Endothelial cell of umbilical vein (primary cell): ENCODE measurements around the gene FYN. TPM values are rescaled to one million over a fixed set of nuclear protein-coding genes. Genes with fewer than 3 reads are reported as not detected.

Experiments
- BruUV-seq: library from RNA; stranded (reverse); fragments of 400-500 nt; replicated peaks from 2 replicates; lab custom pipeline; 2021; lab: Mats Ljungman, UMichigan
- CTCF ChIA-PET: fragments of 300-600, 350-600 bp; sonication (Branson Sonifier 250); formaldehyde crosslinking; loops from one replicate; lab custom pipeline; 2021; ENCODE audit warnings: antibody characterized with exemption, inconsistent platforms; lab: Charles Lee
- POLR2A ChIA-PET: fragments of 300-600, 350-600 bp; sonication (Branson Sonifier 250); formaldehyde crosslinking; loops from one replicate; lab custom pipeline; 2021; ENCODE audit warnings: antibody characterized with exemption, inconsistent platforms; lab: Charles Lee
- DNase-seq: peaks from one replicate; pipeline ENCODE4 v3.0.0-alpha.2; 2011; ENCODE audit warnings: low read depth, low spot score
- FAIRE-seq: peaks from 2 replicates; lab custom pipeline; 2011; peaks lifted over from hg19 to GRCh38; lab: Jason Lieb, UNC
- H2AFZ ChIP-seq: 2 replicates; pipeline ENCODE4 v1.6.0; 2012; ENCODE audit warnings: low read depth, low read length, control low read depth, inconsistent platforms
- H3K27ac ChIP-seq: 2 replicates; pipeline ENCODE4 v1.5.1; 2011; ENCODE audit warnings: low read depth, mild to moderate bottlenecking, control low read depth, low read length, moderate library complexity; ENCODE audit not compliant: insufficient read depth
- H3K27me3 ChIP-seq, 2 experiments: 2 replicates each; pipeline versions ENCODE4 v1.6.0 to v1.6.1; 2011; ENCODE audit warnings: low read length in 2 of 2, mixed read lengths in 1 of 2; ENCODE audit not compliant: control insufficient read depth in 2 of 2, insufficient read depth in 2 of 2
- H3K36me3 ChIP-seq, 2 experiments: 2 replicates in 1 of 2; 3 replicates in 1 of 2; pipeline ENCODE4 v1.5.1; 2011; ENCODE audit warnings: low read length in 2 of 2, mild to moderate bottlenecking in 1 of 2, moderate library complexity in 1 of 2; ENCODE audit not compliant: control insufficient read depth in 2 of 2, insufficient read depth in 2 of 2; ENCODE audit errors: extremely low read depth in 1 of 2
- H3K4me1 ChIP-seq: 3 replicates; pipeline ENCODE4 v1.5.1; 2011; ENCODE audit warnings: mild to moderate bottlenecking, low read length; ENCODE audit not compliant: control insufficient read depth, insufficient read depth; ENCODE audit errors: extremely low read depth
- H3K4me2 ChIP-seq: 2 replicates; pipeline ENCODE4 v1.6.1; 2011; ENCODE audit warnings: low read length, control low read depth, mixed read lengths; ENCODE audit not compliant: insufficient read depth
- H3K4me3 ChIP-seq, 3 experiments: fragments of 200-600 bp in 1 of 3; sonication (generic), shearing (Covaris generic) in 1 of 3; replicated peaks in 1 of 3; 2 replicates each; pipeline ENCODE4 v1.5.1; 2011 to 2016; ENCODE audit warnings: control low read depth in 3 of 3, low read length in 3 of 3, mild to moderate bottlenecking in 2 of 3, inconsistent platforms in 1 of 3, low read depth in 1 of 3, moderate library complexity in 1 of 3; ENCODE audit not compliant: insufficient read depth in 1 of 3
- H3K79me2 ChIP-seq: 2 replicates; pipeline ENCODE4 v1.6.0; 2012; ENCODE audit warnings: low read length, inconsistent platforms; ENCODE audit not compliant: control insufficient read depth, insufficient read depth
- H3K9ac ChIP-seq: replicated peaks from 2 replicates; pipeline ENCODE3; 2011; ENCODE audit warnings: low read length, control low read depth; ENCODE audit not compliant: insufficient read depth; ENCODE audit errors: extremely low read depth
- H3K9me1 ChIP-seq: replicated peaks from 3 replicates; pipeline ENCODE4 v1.6.0; 2011; ENCODE audit warnings: mild to moderate bottlenecking, low read length; ENCODE audit not compliant: control insufficient read depth, insufficient read depth; ENCODE audit errors: extremely low read depth
- H3K9me3 ChIP-seq: replicated peaks from 2 replicates; pipeline ENCODE4 v1.5.1; 2012; ENCODE audit warnings: low read length, inconsistent platforms; ENCODE audit not compliant: control insufficient read depth, insufficient read depth
- H4K20me1 ChIP-seq: replicated peaks from 2 replicates; pipeline ENCODE3; 2011; ENCODE audit warnings: mild to moderate bottlenecking, low read length; ENCODE audit not compliant: control insufficient read depth, insufficient read depth; ENCODE audit errors: extremely low read depth
- EZH2 ChIP-seq: IDR thresholded peaks from 2 replicates; pipeline ENCODE4 v1.6.1; 2012; ENCODE audit warnings: borderline replicate concordance, low read depth, mild to moderate bottlenecking, moderate library complexity, low read length, inconsistent platforms; ENCODE audit not compliant: severe bottlenecking
- FOS ChIP-seq: IDR thresholded peaks from 2 replicates; pipeline ENCODE4 v1.6.1; 2011; ENCODE audit warnings: mild to moderate bottlenecking, low read length, moderate library complexity, borderline replicate concordance; ENCODE audit not compliant: insufficient read depth
- GATA2 ChIP-seq: IDR thresholded peaks from 2 replicates; pipeline ENCODE4 v1.7.0; 2011; ENCODE audit warnings: low read depth, mild to moderate bottlenecking, moderate library complexity, mixed read lengths, low read length; ENCODE audit not compliant: insufficient read length, insufficient read depth
- JUN ChIP-seq: IDR thresholded peaks from 2 replicates; pipeline ENCODE4 v1.6.1; 2011; ENCODE audit warnings: borderline replicate concordance, low read depth; ENCODE audit not compliant: insufficient read length, insufficient read depth
- MAX ChIP-seq: IDR thresholded peaks from 2 replicates; pipeline ENCODE4 v1.6.1; 2011; ENCODE audit not compliant: insufficient read depth, insufficient read length
- MYC ChIP-seq: IDR thresholded peaks from one replicate; pipeline ENCODE4 v1.6.1; 2011; ENCODE audit warnings: mild to moderate bottlenecking, low read depth, low read length
- POLR2A ChIP-seq: IDR thresholded peaks from 2 replicates; pipeline ENCODE4 v1.6.1; 2012; ENCODE audit warnings: low read depth, mild to moderate bottlenecking, control low read depth, low read length
- POLR2AphosphoS5 ChIP-seq: IDR thresholded peaks from 2 replicates; pipeline ENCODE4 v1.6.1; 2012; ENCODE audit warnings: low read depth, mild to moderate bottlenecking, control low read depth, low read length, moderate library complexity; ENCODE audit not compliant: insufficient read depth
- dilution Hi-C: fragments of 300-500 bp; cut with MboI; formaldehyde crosslinking; loops from one replicate; pipeline ENCODE4 v1.15.0; 2019; ENCODE audit warnings: low sequenced_read_pairs; ENCODE audit not compliant: extremely low pct_ligation_motif_present
- intact Hi-C: fragments of 100-400 bp; cut with micrococcal nuclease; formaldehyde crosslinking; loops from one replicate; pipeline ENCODE4 v1.10.0; 2022
- polyA plus RNA-seq, 4 experiments: library from polyadenylated mRNA; depleted of rRNA in 3 of 4; stranded (reverse) in 3 of 4; unstranded in 1 of 4; fragments of >200 nt; gene quantifications; 2 replicates each; pipeline versions ENCODE4 v1.2.1 to v1.2.3, GENCODE V29; 2011 to 2012; ENCODE audit warnings: missing spikeins in 1 of 4
- total RNA-seq: library from RNA; stranded (reverse); gene quantifications from 2 replicates; pipeline ENCODE4 v1.2.3, GENCODE V29; 2021
- TF ChIP-seq, protein P1 (sequence below), 2 donors: IDR thresholded peaks; 1 replicate in 1 of 2; 2 replicates in 1 of 2; pipeline ENCODE4 v1.5.1; 2011; ENCODE audit warnings: low read length in 2 of 2, mild to moderate bottlenecking in 2 of 2, moderate library complexity in 2 of 2, control low read depth in 1 of 2, inconsistent platforms in 1 of 2, low read depth in 1 of 2; ENCODE audit not compliant: insufficient read depth in 1 of 2; ENCODE audit errors: extremely low read depth in 1 of 2

The FYN gene
- total and polyA plus RNA-seq, 2 donors (not counting 3 experiments of a cell fraction or from before 2014, with no cell fraction given), result 69.0 to 143 TPM

DNA sequence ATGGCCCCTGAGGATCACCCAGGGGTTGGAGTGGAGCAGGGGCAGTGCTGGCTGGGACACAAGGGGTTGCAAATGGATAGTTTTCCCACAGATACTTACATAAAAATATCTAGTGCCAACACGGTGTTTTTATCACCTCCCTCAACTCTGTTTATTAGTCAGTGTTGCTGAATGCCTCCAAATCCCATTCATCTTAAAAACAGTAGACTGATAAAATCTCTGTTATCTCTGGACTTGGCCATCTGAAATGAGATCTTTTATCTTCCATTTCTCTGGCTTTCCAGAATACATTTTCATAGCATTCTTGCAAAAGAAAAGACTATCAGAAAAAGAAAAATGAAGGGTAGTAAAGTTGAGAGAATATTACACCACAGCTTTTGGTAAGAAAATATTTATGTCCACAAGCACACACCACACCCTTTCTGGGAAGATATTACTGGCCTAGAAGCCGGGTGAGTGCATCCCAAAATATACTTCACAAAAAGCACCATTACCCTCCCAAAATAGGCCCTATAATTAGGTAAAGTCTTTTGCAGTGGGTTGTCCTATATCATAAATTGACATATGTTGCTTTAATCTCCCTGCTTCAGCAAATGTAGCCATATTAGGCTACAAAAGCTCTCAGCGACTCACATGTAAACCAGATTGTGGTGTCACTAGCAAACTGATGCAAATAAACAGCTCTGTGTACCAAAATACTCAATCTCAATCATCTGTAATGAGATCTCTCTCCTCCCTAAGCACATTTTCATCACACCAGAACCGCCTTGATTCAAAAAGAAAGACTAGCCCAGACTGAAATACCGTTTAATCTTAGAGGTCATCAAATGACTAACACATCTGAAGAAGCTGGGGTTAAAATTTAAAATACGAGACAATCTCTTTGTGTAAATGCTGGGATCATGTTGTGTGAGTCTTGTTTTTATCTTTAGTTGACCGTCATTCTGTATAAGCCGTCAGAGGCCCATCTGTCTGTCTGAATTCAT, 96.7 kb downstream of the FYN start:
- dilution Hi-C loops (no loop called here), intact Hi-C loops (no loop called here)
- Histone ChIP-seq H4K20me1 (no peaks in the 10 kb centered on the region), H3K36me3 (peaks cover 2% of the 10 kb centered on the region in 2 experiments), H3K27me3 (no peaks in the 10 kb centered on the region), H3K79me2 (peaks cover 3% of the 10 kb centered on the region), H3K9me3 (no peaks in the 10 kb centered on the region), H3K4me1 (no peaks in the 10 kb centered on the region), H3K9ac (no peak overlapping the region), H3K27ac (no peak overlapping the region), H3K4me3 (no peak overlapping the region), H2AFZ (no peak overlapping the region), H3K4me2 (no peak overlapping the region), H3K9me1 (no peaks in the 10 kb centered on the region)
- ChIA-PET CTCF (interaction anchor here (1.6 kb wide), 1 partner anchor 12 kb away, joined by 4 read pairs; no protein-coding TSS in a partner anchor), POLR2A (no interaction called here)
- FAIRE-seq (no peak), DNase-seq (no peak)
- TF ChIP-seq POLR2A (no peak), FOS (no peak), EZH2 (no peak), MAX (no peak), MYC (no peak), GATA2 (no peak), JUN (no peak), POLR2AphosphoS5 (no peak)
- TF ChIP-seq, protein P1, sequence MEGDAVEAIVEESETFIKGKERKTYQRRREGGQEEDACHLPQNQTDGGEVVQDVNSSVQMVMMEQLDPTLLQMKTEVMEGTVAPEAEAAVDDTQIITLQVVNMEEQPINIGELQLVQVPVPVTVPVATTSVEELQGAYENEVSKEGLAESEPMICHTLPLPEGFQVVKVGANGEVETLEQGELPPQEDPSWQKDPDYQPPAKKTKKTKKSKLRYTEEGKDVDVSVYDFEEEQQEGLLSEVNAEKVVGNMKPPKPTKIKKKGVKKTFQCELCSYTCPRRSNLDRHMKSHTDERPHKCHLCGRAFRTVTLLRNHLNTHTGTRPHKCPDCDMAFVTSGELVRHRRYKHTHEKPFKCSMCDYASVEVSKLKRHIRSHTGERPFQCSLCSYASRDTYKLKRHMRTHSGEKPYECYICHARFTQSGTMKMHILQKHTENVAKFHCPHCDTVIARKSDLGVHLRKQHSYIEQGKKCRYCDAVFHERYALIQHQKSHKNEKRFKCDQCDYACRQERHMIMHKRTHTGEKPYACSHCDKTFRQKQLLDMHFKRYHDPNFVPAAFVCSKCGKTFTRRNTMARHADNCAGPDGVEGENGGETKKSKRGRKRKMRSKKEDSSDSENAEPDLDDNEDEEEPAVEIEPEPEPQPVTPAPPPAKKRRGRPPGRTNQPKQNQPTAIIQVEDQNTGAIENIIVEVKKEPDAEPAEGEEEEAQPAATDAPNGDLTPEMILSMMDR (IDR thresholded peaks at IDR 0.05; ENCODE audit: extremely low read depth in 1 of 2, insufficient read depth in 1 of 2, low read depth in 1 of 2, low read length in 2 of 2), result no peak
- BruUV-seq, result no TSS peak
